OCI-M1 (cell line): Measurements from ENCODE around the gene PRDX4.
A peak's percentile ranks its signal among the peaks of the same experiment; 100 is the strongest.

Experiments used
- DNase-seq: peaks from one replicate; lab custom pipeline; 2025; lab: John Stamatoyannopoulos, UW

PRDX4 gene

DNA sequence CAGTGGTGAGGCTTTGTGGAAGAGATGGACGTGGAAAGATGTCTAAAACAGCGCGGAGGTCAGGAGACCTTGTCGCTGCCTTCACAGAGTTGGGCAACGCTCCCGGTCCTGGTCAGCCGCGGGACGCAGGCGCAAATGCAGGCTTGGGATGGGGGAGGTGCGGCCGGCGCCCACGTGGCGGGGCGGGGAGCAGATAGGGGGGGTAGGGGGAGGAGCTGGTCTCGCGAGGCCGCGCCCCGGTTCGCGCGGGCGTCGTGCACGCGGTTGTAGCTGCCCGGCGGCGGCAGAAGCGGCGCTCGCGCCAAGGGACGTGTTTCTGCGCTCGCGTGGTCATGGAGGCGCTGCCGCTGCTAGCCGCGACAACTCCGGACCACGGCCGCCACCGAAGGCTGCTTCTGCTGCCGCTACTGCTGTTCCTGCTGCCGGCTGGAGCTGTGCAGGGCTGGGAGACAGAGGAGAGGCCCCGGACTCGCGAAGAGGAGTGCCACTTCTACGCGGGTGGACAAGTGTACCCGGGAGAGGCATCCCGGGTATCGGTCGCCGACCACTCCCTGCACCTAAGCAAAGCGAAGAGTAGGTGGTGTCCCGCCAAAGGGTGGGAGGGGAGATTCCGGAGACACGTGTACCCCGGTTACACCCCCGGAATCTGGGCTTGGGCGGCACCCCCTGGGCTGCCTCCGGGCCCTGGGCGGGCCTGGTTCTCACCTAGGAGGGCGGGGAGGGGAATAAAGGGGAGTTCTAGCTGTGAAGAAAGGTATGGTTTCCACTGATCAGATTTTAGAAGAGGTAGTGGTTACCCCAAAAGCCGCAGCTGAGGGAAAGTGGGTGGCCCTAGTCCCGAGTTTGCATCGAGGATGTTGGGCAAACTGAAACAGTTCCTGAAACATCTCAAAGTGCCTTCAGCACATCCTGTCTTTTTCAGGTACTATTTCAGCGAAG lies at the start of gene PRDX4:
Gene PRDX4, plus strand, starts transcription at position 255 of the 939 bp plus-strand sequence. Its CDS starts 78 bp downstream, at position 333.
- DNase-seq = peak; percentile 91

DNA sequence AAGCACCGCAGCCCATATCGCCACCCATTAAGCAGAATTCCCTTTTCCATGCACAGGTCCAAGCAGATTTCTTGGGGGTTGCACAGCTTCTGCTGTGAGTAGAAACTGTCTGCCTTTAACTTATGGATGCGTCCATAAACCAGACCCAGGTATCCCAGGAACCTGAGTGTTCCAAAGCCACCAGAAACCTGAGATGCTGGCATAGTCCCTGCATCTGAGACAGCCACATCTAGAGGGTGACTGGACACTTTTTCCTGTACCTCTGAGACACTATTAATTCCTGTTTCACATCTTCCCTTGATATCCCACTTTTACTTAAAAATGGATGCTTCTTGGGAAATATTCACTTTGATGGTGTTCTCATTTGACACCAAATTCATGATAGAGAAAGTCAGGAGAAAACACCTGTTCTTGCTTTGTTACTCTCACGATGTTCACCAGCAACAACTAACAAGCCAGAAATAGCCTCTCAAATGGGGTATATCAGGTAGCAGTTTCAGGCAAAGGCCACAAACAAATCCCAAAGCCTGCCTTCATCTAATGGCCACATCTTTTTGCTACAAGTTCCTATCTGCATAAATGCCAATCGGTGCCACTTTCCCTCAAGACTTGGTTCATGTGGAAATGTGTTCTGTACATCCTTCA lies 45.5 kb upstream of the PRDX4 start:
- no peak for DNase-seq

DNA sequence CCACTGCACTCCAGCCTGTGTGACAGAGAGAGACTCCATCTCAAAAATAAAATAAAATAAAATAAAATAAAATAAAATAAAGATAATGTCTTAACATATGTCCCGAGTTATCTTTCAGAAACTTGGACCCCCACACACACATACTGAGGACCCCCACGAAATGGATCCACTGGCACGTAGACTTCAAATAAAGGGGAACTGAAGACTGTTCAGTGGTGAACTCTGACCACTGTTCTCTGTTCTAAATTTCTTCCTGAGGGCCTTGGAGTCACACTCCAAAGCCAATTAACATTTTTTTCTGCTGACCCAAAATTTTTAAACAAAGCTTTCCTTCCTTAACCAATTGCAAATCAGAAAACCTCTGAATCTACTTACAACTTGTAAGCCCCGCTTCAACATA lies 43.5 kb upstream of the PRDX4 start:
- DNase-seq = no peak

DNA sequence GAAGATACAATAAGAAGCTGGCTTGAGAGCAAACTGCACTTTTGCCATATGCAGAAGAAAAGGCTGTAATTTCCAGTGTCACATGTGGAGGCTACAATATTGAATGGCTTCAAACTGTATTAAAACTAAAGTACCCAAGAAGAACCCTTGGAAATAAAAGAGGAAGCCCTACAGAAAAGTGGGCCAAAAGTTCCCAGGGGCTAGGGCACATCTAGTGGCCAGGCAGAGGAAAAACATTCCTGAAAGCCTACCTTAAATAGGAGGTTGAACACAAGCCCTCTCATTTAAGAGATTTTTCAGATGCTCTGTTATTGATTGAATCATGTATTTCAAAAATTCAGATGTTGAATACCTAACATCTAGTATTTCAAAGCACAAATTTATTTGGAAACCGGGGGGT lies 40.6 kb upstream of the PRDX4 start:
- DNase-seq = peak; percentile 12

DNA sequence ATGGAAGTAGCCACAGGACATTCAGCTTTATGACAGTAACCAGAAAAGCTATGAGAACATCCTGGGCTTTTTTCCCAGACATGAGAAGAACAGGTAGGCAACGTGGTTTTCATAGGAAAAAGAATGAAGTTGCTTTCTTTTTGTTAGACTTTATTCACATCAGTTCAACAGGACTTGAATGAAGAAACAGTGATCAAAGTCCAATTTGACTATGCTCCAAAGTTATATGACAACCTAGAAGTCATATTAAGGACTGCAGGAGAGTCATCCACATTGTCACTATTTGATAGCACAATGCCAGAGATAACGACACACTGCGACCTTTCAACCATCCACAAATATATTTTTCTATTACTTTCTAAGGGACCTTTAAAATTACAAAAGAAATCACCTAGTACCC lies 39.2 kb upstream of the PRDX4 start:
- DNase-seq = no peak

DNA sequence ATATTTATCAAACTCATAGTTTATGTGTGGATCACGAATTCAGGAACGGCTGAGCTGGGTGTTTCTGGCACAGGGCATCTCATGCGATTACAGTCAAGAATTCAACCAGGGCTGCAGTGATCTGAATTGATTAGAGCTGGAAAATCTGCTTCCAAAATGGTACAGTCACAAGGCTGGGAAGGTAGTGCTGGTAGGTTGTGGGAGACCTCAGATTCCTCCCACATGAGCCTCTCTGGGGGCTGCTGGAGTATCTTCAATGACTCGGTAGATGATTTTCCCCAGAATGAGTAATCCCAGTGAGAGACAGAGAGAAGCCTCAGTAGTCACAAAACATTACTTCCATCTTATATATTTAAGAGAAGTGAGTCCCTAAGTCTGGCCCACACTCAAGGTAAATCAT lies 36.2 kb upstream of the PRDX4 start:
- DNase-seq = no peak

DNA sequence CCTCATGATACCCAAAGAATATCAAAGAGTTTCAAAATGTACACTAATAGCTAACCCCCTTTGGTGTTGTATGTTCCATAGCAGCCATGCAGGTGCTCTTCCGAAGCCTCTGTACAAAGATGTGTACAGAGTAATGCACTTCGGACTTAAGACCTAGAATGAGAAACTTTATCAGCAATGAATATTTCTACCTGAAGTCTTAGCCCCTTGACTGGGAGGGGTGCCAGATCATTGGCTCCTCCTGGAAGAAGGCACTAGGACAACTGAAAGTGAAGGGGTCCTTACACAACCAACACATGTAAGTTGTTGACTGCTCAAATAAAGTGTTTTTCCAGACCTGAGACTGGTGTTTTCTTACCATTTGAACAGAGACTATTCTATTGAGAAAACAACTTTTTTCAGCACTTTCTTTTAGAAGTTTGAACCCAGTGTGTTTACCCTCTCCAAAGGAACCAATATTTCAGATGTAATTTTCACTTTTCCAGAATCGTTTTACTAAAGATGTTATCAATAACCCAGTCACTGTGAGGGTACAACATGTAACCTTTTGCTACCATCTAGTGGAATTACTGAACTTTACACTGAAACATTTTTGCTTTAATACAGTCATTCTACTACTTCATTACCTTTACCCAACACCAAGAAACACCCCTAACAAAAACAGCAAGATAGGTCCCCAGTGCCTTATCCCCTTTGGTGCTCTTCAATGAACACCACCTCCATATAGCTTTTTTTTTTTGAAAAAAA lies 33.3 kb upstream of the PRDX4 start:
- DNase-seq = peak; percentile 51

DNA sequence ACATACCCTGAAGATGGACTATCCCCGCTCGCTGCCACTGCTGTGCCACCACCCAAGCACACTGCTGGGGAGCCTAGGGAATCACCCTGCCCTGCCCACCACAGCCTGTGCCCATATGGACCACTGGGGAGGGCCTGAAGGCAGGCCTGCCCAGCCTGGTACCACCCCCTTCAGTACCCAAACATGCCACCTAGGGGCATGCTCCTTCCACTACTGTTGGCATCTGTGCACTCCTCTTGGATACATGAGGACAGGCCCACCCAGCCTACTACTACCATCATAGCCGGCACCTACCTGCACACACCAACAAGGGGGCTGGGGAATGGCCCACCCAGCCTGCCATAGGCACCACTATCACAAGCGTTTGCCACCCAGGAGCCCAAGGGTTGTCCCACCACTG lies 30.1 kb upstream of the PRDX4 start:
- no peak for DNase-seq

DNA sequence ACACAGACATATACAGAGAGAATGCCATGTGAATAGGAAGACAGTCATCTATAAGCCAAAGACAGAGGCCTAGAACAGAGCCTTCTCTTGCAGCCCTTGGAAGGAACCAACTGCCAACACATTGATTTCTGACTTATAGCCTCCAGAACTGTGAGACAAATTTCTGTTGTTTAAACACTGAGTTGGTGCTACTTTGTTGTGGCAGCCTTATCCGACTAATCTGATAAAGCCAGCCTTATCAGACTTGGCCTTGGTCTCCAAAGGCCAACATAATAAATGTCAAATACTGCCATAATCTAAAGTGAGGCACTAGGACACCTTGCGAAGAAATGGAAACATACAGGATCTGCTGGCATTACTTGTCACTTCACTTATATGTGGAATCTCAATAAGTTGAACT lies 24.3 kb upstream of the PRDX4 start:
- DNase-seq = no peak

DNA sequence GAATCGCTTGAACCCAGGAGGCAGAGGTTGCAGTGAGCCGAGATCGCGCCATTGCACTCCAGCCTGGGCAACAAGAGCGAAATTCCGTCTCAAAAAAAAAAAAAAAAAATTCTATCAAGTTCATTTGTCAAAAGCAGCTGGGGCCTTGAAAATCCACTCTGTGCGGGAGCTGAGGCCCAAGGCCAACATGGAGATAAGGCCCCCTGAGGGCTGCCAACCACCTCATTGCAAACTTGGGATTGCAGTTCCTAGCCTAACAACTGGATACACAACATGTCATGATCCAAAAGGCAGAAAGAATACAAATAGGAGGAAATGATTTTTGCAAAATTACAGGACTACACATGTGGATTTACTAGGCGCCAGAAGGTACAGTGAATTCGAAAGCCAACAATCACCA lies 22.5 kb upstream of the PRDX4 start:
- no peak for DNase-seq

DNA sequence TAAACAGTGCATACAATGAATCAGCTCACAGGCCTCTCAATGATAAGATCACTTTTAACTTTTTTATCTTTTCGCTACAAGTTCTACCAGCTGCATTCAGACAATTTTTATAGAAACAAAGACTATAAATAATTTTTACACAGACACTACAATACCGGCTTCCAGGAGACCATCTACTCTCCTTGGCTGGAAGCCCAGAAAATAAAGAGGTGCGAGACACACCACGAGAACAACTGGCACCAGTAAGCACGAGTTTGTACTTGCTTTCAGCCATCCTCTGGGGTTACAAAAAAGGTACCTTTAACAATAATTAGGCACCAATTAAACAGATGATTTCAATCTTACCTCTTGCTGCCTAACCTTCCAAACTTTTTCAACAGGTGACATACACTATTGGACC lies 11.2 kb upstream of the PRDX4 start:
- DNase-seq = no peak

DNA sequence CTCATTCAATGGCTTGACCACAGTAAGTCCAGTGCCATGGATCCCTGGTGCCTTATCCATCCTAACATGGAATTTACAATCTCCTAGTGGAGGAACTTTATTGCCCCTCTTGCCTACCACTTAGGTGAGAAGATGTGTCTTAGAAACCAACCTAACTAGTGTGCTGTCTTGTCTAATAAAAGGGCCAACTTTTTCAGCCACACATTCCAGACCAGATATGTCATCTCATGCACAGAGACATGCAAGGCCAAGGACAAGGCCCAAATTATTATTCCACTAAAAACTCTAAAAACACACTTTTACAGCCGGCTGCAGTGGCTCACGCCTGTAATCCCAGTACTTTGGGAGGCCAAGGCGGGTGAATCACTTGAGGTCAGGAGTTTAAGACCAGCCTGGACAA lies 10.6 kb upstream of the PRDX4 start:
- no peak for DNase-seq

DNA sequence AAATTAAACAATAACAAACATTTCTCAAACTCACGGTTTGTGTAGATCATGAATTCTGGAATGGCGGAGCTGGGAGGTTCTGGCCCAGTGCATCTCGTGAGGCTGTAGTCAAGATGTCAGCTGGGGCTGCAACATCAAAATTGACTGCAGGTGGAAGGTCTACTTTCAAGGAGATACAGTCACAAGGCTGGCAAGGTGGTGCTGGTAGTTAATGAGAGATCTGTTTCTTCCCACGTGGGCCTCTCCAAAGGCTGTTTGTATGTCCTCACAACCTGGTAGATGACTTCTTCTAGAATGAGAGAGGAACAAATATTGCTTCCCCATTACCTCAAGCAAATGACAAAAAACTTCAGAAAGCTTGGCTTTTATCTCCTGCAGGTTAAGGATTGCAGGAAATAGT lies 8.0 kb upstream of the PRDX4 start:
- no peak for DNase-seq

DNA sequence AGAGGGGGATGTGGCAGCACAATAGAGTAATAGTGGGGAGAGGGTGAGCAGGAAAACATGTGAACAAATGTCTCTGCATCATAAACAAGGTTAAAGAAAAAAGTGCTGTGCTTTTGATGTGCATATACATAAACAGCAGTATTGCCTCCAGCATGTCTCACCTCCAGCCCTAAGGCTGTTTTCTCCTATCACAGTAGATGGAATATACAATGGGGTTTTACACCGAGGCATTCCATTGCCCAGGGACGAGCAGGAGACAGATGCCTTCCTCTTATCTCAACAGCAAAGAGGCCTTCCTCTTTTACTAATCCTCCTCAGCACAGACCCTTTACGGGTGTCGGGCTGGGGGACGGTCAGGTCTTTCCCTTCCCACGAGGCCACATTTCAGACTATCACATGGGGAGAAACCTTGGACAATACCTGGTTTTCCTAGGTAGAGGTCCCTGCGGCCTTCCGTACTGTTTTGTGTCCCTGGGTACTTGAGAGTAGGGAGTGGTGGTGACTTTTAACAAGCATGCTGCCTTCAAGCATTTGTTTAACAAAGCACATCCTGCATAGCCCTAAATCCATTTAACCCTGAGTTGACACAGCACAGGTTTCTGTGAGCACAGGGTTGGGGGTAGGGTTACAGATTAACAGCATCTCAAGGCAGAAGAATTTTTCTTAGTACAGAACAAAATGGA lies 7.1 kb upstream of the PRDX4 start:
- DNase-seq = peak; percentile 58

DNA sequence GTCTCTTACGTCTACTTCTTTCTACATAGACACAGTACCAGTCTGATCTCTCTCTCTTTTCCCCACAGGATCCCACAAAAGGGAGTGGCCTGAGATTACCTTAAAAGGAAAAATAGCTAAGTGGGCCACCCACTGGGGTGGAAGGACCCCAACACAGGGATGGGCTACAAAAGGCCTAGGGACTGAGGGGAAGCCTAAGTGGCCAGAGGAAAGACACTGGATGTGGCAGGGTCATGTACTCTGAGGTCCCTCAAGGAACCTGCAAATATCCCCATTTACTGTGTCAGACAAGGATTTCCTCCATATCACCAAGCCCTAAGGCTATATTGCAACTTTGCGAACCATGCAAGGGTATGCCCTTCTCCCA lies 6.5 kb upstream of the PRDX4 start:
- DNase-seq = no peak

DNA sequence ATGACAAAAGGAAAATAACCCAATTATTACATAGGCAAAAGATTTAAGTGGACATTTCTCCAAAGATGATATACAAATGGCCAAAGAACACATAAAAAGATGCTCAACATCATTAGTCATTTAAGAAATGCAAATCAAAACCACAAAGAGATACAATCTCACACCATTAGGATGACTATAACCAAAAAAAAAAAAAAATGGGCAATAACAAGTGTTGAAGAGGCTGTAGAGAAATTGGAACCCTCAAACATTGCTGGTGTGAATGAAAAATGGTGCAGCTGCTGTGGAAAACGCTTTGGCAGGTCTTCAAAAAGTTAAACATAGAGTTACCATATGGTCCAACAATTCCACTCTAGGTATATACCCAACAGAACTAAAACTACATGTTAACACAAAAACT lies 5.6 kb upstream of the PRDX4 start:
- DNase-seq = no peak

DNA sequence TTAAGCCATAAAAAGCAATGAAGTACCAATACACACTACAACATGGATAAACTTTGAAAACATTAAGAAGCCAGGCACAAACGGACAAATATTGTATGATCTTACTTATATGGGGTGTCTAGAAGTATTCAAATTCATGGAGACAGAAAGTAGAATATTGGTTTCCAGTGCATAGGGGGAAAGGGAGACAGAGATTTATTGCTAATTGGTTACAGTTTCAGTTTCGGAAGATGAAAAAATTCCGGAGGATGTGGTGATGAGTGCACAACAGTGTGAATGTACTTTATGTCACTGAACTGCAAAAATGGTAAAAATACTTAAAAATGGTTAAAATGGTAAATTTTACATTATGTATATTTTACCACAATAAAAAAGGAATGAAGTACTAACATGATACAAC lies 5.1 kb upstream of the PRDX4 start:
- DNase-seq = no peak

DNA sequence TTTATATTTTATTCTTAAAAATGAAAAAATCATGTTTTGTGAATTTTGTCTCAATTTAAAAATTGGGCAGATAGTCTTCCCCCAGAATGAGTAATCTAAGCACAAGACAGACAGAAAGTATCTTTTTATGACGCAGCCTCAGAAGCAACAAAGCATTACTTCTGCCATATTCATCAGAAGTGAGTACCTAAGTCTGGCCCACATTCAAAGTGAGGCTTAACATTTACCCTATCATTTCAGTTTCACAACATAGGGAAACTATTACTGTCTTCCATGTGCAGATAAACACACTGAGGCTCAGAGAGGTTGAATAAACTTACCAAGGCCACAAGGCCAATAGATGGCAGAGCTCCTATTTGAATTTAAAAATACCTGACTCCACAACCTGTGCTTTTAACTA lies 4.4 kb upstream of the PRDX4 start:
- DNase-seq = no peak

DNA sequence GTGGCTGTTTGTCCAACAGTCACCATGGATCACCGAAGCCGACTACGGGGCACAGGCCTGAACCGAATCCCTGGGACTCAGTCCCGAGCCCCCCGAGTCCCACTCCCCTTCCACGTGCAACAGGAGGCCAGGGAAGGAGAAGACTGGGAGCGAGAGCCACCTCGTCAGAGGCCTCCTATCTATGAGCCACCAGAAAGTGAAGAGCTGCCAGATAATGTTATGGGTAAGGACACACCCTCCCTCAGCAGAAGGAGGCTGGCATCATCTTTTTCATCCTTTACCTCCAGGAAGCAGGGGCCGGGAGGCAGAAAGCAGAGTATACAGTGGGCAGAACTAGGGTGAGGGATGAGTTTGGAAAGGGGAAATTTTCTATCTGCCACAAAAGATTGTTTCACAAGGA lies 2.8 kb upstream of the PRDX4 start:
- no peak for DNase-seq

DNA sequence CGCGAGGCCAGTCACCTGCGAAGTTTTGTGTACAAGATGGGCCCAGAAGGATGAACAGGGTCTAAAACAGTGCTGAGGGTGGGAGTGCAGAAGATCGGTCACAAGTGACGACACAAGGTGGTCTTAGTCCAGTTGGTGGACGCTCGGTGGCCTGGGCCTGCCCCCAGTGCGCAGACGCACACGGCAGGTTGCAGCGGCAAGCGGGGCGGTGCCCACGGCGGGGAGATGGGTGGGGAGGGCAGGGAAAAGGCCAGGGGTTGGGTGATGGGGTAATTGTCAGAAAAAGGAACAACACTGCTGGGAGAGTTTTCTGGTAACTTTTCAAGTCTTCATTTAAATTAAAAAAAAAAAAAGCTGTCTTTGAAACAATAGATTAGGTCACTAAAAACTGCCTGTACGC lies 1.0 kb upstream of the PRDX4 start:
- no peak for DNase-seq

DNA sequence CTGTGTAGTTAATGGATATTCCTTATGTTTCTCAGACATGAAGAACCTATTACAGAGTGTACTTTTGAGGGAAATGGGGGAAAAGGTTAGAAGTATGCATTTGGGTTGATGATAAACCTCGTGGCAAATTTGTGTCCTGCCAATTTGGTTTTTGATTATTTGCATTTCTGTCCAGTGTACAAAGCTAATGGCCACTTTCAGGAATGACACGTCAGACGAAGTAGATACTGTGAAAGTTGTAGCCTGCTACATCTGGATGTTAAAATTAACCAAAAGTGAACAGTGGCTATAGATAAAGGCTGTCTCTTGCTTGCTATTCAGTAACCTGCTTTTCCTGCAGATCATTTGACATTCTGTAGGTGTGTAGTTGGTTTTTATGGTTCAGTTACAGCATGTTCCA lies 1.0 kb downstream of the PRDX4 start:
- no peak for DNase-seq

DNA sequence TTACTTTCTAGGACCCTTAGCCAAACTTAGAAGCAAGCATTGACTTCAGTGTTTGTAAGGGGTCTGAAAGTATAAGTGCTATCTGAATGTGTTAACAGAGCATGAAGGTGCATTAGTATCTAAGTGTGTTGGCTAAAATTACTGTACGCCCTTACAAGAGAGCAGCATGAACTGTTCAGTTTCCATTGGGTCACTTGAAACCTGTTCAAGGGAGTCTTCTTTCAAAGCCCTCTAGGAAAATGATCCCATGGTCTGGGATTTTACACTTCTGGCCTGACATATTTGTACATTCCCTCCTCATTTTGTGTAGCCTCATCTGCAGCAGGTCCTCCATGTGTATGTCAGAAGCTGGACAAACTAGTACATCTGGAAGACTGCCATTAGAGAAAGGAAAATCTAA lies 3.2 kb downstream of the PRDX4 start:
- DNase-seq = no peak
